Measurements from ENCODE around the gene CTU2.

CTU2 gene

DNA sequence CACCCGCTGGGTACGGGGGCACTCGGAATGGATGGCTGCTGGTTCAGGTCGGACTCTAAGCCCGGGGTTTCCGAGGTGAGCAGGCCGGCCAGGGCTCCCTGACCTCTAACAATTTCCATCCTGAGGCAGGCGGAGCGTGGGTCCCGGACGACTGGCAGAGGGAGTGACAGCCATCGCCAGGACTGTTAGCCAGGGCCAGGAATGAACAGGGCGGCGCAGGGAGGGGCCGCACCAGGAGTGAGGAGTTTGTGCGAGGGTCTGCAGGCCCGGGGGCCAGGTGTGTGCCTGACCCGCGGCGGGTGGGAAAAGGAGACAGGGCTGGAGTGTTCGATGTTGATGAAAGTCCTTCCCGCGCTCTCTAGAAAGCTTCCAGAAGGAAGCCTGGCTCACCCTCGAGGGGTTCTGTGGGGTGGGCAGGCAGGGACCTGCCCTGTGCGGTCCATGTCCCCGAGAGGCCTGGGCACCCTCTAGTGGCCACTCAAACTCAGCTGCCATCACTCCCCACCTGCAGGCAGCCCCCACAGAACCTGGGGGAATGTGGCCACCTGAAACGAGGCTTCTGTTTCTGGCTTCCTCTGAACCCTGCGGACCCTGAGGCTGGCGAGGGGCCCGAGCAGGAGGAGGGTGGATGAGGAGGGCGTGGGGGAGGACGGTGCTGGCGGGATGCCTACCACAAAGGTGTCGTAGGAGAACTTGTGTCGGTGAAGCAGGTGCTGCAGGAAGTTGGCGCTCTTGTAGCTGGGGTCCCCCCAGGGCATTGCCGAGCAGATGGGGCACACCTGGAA, 8.3 kb upstream of the CTU2 start:
- no peak for DNase-seq

DNA sequence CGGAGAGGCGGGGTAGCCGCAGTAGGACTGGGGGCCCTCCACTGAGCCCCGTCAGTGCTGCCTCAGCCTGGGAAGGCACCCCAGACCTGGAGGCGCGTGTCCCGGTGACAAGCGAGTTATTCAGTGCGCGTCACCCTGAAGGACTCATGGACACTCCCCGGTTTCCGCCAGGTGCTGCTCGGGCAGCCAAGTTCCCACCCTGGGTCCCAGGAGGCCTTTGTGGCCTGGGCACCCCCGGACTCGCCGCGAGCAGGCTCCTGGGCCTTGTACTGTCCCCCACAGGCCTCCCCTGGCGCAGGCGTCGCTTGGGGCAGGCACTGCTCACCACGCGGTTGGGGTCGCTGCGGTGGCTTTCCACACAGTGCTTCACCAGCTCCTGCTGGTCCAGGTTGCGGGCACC, 7.7 kb upstream of the CTU2 start:
- DNase-seq: no peak

DNA sequence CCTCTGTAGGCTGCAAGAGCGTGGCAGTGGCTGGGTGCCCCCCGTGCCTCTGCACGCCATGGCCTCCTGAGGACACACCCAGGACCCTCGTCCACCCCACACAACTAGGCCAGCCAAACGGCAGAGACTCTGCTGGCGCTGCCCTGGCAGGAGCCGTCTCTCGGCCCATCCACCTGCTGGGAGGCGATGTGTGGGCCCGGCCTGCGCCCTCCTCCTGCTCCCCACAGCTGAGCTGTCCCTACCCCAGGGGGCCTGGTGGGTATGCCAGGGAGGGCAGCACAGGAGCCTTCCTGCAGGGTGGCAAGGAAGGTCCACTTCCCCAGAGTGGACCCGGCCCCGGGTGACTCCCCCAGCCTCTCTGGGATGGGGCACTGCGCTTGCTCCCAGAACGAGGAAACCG, 7.1 kb upstream of the CTU2 start:
- DNase-seq: no peak

DNA sequence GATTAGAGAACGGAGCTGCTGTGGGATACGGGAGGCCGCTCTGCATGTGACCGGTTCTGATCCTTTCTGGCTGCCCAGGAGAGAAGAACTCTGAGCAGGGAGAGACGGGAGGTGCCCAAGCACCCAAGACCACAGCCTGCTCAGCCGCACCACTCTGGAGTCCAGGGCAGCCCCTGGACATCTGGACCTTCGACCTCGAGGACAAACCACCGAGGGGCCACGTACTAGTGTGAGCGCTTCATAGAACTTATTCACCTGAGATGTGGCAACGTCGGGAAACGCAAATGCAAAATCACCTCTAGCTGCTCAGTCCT, 6.0 kb upstream of the CTU2 start:
- no peak for DNase-seq

DNA sequence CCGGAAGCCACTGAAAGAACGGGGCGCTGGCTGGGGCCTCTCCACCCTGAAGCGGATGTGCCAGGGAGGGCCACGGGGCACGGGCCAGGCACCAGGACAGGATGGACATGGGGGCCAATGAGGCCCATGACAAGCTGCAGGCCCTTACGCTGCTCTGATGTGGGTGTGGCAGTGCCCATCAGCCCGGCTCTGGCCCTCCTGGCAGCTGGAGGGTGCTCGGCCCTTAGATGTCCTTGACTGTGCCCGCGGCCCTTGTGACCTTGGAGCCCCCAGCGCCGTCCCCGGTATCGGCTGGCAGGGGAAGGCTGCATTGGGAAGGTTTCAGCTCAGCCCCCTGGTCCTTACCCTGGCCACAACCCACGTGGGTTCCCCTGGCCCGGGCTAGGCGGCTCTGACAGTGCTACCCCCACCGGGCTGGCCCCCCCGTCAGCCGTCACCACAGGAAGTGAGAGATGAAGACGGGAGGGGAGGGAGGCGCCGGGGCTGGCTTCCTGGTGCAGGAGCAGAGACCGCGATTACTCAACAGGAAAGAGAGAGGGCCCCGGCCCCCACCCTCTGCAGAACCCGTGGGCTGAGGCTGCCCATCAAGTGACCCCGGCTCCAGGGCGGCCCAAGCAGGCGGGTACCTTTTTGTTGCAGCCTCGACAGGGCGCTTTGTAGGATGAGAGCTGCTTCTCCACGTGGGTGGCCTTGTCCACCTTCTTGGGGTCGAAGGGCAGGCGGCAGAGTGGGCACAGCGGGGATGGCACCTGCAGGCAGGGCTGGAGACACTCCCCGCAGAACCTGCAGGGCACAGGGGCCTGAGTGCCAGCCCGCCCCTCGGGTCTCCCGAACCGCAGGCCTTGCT, 5.4 kb upstream of the CTU2 start:
- DNase-seq: peak; percentile 98

DNA sequence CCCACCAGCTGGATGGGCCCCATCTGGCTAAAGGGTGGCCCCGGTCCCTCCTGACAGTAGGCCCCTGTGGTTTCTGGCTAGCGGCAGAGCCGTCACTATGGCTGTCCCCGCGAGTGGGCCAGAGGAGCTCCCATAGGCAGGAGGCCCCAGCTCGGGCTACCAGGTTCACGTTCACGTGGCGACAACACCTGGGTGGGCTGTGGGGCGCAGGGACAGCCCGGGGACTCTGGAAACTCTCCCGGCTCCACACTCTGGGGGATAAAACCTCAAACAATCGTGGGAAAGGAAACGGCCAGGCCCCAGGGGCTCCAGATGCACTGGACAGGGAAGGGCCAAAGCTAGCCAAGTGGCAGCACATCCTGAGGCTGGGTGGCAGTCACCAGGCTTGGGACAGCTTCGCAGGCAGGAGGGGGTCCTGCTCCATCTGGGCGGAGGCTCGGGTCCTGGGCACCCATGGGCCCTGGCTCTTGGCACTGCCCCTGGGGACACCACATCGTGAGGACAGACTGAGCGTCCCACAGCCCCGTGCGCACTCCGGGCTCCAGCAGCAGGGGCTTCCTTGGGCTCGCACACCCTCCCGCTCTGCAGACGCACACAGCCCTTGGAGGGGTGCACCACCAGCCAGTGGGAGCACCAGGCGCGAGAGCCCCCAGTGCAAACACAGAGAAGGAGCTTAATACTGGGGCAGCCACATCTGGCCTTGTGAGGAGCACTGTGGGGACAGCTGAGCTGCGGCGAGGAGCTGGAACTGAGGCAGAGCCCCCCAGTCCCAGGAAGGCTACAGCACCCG, 4.5 kb upstream of the CTU2 start:
- peak; percentile 72 for DNase-seq

DNA sequence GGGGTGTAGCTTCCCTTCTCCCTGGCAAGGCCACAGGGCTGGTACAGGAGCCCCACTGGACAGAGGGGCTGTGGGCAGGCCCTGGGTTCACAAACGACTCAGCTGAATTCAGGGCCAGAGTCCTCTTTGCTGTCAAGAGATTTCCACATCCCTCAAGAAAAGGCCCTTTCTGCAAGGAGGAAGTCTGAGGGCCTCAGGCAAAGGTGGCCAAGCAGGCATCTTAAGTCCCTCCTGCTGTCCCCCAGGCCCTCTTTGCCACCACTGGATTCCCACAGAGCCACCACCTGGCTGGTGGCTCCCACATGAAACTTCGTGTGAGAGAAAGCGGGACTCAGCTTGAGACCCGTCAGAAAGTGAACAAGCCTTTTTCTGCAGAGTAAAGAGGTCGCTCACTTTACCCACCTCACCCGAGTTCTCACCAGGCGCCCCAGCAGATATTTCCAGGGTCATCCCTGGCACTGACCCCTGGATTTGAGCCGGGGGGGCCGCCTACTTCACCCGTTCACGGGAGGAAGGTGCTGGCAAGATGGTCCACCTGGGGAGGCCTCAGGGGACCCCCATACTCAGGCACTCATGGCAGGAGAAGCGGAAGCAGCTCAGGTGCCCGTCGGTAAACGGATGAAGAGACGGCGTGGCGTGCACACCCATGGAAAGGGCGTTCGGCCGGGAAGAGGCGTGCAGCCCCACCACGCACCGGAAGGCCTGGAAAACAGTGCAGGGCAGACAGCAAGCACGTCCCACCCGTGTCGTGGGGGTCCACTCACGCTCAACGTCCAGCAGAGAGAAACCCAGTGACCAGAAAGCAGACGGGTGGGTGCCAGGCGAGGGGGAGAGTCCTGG, 3.7 kb upstream of the CTU2 start:
- no peak for DNase-seq

DNA sequence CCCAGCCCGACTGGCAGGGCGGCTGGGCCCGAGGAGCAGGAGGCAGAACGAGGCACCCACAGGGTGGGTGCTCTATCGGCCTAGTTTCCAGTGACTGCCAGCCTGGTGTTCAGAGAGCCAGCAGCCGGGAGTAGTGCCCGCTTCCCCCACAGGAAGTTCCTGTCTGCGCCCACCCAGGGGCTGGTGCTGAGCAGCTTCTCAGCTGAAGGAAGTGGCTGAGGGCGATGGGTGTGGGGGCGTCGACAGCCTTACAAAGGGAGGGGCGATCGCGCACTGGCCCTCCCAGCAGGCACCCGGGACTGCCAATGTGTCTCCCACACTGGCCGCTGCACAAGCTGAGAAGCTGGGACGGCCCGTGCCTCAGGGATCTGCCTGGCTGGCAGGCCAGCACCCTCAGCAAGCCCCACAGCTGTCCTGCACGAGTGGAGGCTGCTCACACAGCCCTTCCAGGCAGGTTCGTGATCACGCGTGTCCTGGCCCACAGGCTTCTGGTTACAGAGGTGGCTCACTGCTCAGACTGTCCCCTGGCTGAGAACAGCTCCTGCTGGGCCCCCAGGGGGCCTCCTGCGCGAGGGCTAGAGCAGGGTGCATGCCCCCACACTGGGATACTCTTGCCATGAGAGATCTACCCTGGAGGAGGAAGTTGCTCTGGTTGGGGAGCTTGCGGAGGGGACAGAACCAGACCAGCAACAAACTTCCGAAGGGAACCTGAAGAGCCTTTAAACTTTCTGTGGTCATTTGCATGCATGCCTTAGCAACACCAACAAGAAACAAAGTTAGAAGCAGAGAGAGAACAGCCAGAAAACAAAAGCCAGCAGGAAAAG, 2.6 kb upstream of the CTU2 start:
- DNase-seq: peak; percentile 88

DNA sequence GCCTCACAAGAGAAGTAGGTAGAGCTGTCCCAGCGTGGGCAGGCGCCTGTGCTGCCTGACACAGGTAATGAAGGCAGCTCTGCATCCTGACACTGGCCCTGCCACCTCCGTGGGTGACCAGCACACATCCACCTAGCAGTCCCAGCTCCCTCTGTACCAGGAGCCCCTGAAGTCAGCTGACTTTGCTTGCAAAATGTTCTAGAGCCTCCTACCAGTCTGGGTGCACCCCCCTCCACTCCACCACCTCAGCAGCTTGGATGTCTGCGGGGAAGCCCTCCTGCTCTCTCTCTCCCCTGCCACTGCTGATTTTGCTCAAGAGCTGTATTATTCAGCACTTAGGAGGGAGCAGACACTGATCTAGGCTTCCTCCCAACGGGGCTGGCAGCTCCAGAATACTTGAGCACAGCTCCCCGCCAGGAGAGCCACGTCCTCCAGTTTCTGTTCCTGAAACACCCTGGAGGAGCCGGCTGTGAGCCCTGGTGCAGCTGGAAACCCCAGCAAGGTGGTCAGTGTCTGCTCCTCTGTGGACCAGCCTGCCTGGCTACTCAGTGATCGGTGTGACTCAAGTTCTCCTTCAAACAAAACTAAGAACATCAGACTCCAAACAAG, 1.1 kb upstream of the CTU2 start:
- DNase-seq: peak; percentile 72

DNA sequence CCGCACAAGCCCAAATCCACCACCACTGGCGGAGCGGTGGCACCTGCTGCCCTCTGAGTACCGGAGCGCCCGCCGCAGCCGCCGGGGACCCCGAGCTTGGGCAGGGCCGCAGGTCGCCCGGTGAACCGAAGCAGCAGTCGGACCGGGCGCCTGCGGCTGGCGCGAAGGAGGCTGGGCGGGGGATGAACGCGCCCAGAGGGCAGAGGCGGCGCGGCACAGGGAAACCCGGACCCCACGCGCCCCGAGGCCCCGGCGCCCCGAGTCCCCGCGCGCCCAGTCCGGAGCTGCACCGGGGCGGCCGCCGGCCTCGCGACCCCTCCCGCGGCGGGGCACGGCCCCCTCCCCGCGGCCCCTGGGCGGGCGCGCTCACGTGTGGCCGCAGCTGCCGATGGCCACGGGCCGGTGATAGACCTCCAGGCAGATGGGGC, 488 bp upstream of the CTU2 start:
- DNase-seq: peak; percentile 74

DNA sequence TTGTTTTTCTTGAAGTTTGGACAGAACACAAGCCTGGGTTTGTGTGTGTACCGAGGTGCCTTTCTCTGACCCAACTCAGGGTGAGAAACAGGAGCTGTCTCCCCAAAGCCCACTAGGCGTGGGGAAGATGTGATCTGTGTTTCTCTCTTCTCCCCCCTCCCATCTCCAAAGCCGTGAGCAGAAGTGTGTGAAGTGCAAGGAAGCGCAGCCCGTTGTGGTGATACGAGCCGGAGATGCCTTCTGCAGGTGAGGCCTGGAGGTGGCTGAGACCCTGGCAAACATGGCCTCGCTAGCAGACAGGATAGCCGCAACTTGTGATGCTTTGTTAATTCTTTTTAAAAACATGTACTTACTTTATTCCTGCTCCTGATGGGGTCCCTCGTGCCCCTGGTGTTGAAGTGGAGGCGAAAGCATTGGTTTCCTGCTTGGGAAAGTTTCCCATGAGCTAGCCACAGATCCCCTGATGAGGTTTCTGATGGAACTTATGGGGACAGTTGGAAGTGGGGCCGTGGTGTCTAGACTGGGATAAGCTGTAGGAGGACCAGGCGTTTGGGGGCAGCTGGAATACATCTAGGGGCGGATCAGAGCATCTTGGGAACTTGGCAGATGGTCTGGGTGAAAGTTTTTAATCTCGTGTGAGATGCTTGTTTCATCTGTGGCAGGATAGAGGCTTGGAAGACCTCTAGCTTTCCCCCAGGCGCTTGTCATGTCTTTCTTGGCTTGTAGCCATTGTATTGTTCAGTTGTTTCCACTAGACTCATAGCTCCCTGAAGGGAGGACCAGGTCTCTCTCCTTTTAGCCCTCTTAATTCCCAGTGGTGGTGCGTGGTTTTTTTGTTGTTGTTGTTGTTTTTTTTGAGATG, 893 bp downstream of the CTU2 start:
- DNase-seq: no peak

DNA sequence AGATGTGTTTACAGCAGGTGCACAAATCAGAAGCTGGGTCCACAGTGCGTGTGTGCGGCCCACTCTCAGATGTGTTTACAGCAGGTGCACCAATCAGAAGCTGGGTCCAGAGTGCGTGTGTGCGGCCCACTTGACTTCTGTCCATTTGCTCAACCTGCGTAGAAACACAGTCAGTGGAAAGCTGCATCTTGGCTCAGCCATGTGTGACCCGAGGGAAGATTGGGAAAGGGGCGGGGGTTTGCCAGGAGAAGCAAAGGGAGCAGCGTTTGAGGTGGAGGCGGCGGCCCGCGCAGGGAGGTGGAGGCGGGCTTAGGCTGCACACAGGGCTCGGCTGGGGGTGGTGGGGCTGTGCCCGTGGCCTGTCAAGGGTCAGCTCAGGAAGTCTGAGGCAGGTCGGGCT, 4.3 kb downstream of the CTU2 start:
- DNase-seq: no peak

DNA sequence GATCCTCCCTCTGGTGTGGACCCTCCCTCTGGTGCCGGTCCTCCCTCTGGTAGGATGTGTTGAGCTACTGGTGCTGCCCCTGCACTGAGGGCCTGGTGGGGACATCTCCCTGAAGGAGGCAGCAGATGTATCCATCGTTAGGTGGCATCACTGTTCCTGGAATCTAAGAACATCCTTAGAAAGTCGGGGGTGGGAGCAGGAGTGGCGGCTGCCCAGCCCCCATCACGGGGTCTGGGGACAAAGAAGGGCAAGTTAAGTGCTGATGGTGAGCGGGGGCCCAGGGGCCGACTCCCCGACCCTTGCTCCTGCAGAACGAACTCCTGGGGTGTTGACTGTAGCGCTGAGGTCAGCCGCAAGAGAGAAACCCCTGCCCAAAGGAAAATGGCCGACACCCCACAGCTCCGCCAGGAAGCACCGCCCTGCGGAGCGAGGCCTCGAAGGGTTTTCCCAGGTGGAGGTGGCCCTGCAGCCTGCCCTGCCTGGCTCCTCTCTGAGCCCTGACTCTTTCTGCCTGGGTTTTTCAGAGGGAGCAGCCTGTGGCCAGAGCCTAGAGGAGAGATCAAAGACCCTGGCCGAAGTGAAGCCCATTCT, 5.5 kb downstream of the CTU2 start:
- DNase-seq: no peak

DNA sequence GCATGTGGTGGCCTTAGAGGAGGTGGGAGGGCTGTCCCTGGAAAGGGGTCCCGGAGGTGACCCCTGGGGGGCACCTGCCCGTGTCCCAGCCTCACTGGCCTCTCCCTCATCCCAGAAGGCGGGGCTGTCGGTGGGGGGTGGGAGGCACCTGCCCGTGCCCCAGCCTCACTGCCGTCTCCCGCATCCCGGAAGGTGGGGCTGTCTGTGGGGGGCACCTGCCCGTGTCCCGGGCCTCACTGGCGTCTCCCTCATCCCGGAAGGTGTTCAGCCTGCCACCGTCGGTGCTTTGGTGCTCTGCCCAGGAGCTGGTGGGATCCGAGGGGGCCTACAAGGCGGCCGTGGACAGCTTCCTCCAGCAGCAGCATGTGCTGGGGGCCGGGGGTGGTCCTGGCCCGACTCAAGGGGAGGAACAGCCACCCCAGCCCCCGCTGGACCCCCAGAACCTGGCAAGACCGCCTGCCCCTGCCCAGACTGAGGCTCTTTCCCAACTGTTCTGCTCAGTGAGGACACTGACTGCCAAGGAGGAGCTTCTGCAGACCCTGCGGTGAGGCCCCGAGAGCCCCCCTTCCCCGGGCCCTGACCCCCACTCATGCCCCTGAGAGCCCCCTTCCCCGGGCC, 6.2 kb downstream of the CTU2 start:
- DNase-seq: no peak

DNA sequence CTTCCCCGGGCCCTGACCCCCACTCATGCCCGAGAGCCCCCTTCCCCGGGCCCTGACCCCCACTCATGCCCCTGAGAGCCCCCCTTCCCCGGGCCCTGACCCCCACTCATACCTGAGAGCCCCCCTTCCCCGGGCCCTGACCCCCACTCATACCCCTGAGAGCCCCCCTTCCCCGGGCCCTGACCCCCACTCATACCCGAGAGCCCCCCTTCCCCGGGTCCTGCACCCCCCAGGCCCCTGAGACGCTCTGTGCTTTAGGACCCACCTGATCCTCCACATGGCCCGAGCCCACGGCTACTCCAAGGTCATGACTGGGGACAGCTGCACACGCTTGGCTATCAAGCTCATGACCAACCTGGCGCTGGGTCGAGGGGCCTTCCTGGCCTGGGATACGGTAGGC, 6.8 kb downstream of the CTU2 start:
- DNase-seq: no peak

DNA sequence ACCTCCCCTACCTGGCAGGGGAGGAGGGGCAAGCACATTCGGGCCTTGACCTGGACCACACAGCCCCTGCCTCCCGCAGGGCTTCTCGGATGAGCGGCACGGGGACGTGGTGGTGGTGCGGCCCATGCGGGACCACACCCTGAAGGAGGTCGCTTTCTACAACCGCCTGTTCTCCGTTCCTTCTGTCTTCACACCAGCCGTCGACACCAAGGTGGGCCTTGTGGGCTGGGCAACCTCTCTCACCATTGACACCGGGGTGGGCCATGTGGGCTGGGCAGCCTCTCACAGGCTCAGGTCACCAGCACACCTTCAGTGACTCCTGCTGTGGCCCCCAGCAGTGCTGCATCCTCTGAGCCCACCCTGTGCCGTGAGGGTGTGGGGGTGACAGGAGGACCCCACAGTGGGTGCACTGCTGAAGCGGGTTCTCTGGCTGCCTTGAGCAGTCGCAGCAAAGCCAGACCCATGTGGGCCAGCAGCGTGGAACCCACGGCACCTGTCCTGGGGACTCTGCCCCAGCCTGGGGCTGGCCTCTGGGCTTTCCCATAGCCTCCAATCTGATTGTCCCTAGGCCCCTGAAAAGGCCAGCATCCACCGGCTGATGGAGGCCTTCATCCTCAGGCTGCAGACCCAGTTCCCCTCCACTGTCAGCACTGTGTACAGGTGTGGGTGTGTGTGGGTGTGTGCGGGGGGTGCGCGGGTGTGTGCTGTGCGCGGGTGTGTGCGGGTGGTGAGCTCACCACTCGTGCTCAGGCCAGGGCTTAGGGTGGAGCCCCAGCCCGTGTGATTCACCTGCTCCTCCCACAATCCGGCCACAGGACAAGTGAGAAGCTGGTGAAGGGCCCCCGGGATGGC, 7.5 kb downstream of the CTU2 start:
- DNase-seq: no peak

DNA sequence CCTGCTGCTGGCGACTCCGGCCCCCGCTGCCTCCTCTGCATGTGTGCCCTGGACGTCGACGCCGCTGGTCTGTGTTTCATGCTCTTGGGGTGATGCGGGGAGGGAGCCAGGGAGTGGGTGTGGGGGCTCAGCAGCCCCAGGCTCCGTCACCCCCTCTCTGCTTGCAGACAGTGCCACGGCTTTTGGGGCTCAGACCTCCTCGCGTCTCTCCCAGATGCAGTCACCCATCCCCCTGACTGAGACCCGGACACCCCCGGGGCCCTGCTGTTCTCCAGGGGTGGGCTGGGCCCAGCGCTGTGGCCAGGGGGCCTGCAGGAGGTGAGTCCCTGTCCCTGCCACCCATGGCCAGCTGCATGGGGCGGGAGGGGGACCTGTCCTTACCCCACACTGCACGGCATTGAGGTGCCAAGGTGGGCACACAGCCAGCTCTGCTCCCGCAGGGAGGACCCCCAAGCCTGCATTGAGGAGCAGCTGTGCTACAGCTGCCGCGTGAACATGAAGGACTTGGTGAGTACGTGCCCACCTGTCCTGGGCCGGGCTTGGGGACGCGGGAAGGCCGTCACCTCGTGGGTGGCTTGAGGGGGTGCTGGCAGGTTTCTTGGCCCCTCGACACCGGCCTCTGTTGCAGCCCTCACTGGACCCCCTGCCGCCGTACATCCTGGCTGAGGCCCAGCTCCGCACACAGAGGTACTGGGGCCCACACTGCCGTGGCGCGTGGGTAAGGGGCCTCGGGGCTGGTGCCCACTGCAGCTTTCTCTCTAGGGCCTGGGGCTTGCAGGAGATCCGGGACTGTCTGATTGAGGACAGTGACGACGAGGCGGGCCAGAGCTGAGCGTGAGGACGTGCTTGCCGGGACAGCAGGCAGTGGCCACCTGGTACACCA, 8.4 kb downstream of the CTU2 start:
- DNase-seq: no peak

All from activated effector memory CD4-positive, alpha-beta T cell treated with anti-CD3 and anti-CD28 coated beads, Interleukin-2, amount 50 U/mL, for 16 hours (primary cell).